GM18519 (cell line): ENCODE data around the gene VPREB3.

ENCODE experiments used
- ATAC-seq: cut with Tn5 transposase; IDR thresholded peaks from one replicate; pipeline ENCODE4 v1.9.1; 2021; ENCODE audit warnings: mild to moderate bottlenecking, moderate library complexity; ENCODE audit not compliant: unreplicated experiment, low FRiP score

VPREB3 gene

GRCh38 chr22:23704829-23705228 is 49.4 kb downstream of the VPREB3 start:
- no peak for ATAC-seq

- ATAC-seq = no peak
These were observed 50.2 kb downstream of the VPREB3 start for GRCh38 chr22:23704062-23704461.
